Suprapubic skin (tissue), 4 donors: ENCODE data around the gene FHIP1A.

Experiments used
- POLR2A ChIP-seq, 2 donors: fragments of 450-650 bp; IDR thresholded peaks; one replicate each; pipeline ENCODE4 v1.6.1; 2017; ENCODE audit warnings: antibody characterized with exemption in 2 of 2, mild to moderate bottlenecking in 2 of 2, moderate library complexity in 2 of 2
- POLR2AphosphoS5 ChIP-seq, 3 donors: sonication (generic); formaldehyde crosslinking; IDR thresholded peaks; one replicate each; pipeline ENCODE4 v1.6.1; 2017; ENCODE audit warnings: antibody characterized with exemption in 3 of 3
- TF ChIP-seq, protein P1 (sequence below), 2 donors: fragments of 200-600 bp in 1 of 2; fragments of 450-650 bp in 1 of 2; sonication (generic) in 1 of 2; IDR thresholded peaks; one replicate each; pipeline ENCODE4 v1.5.1; 2016 to 2019; ENCODE audit warnings: antibody characterized with exemption in 2 of 2, mild to moderate bottlenecking in 1 of 2, moderate library complexity in 1 of 2

GRCh38 chr4:151402145-151402865 lies 6.7 kb upstream of the FHIP1A start:
- TF ChIP-seq, protein P1, sequence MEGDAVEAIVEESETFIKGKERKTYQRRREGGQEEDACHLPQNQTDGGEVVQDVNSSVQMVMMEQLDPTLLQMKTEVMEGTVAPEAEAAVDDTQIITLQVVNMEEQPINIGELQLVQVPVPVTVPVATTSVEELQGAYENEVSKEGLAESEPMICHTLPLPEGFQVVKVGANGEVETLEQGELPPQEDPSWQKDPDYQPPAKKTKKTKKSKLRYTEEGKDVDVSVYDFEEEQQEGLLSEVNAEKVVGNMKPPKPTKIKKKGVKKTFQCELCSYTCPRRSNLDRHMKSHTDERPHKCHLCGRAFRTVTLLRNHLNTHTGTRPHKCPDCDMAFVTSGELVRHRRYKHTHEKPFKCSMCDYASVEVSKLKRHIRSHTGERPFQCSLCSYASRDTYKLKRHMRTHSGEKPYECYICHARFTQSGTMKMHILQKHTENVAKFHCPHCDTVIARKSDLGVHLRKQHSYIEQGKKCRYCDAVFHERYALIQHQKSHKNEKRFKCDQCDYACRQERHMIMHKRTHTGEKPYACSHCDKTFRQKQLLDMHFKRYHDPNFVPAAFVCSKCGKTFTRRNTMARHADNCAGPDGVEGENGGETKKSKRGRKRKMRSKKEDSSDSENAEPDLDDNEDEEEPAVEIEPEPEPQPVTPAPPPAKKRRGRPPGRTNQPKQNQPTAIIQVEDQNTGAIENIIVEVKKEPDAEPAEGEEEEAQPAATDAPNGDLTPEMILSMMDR (IDR thresholded peaks at IDR 0.05): no peak
- TF ChIP-seq POLR2A (IDR thresholded peaks at IDR 0.05) (no peak), POLR2AphosphoS5 (IDR thresholded peaks at IDR 0.05) (no peak)
